Kidney (tissue), 14 donors: Measurements from ENCODE around the gene DCUN1D3. TPM values are rescaled to one million over a fixed set of nuclear protein-coding genes. Genes with fewer than 3 reads are reported as not detected.

Source experiments
- DNase-seq, 5 donors: peaks; one replicate each; pipeline ENCODE4 v3.0.0-alpha.2; 2013 to 2020
- FAIRE-seq: peaks from 2 replicates; lab custom pipeline; 2012; peaks lifted over from hg19 to GRCh38; lab: Jason Lieb, UNC
- H3K27ac ChIP-seq, 2 donors: one replicate each; pipeline ENCODE4 v1.7.0; 2013; ENCODE audit warnings: low read depth in 2 of 2, low read length in 2 of 2, inconsistent platforms in 1 of 2
- H3K27me3 ChIP-seq: one replicate; pipeline ENCODE4 v1.7.1; 2013; ENCODE audit warnings: low read length, inconsistent platforms; ENCODE audit not compliant: control insufficient read depth, insufficient read depth
- H3K36me3 ChIP-seq, 3 donors: one replicate each; pipeline versions ENCODE4 v1.7.0 to v1.7.1; 2013; ENCODE audit warnings: low read length in 3 of 3, control low read depth in 1 of 3, inconsistent platforms in 1 of 3; ENCODE audit not compliant: insufficient read depth in 3 of 3, control insufficient read depth in 2 of 3
- H3K4me1 ChIP-seq, 3 donors: one replicate each; pipeline versions ENCODE4 v1.7.0 to v1.7.1; 2013; ENCODE audit warnings: low read length in 3 of 3, inconsistent platforms in 1 of 3, low read depth in 1 of 3; ENCODE audit not compliant: control insufficient read depth in 2 of 3, insufficient read depth in 2 of 3
- H3K4me3 ChIP-seq, 3 donors: one replicate each; pipeline versions ENCODE4 v1.7.0 to v1.8.1; 2013; ENCODE audit warnings: low read length in 3 of 3, control low read depth in 1 of 3, inconsistent platforms in 1 of 3
- H3K9ac ChIP-seq, 3 donors: one replicate each; pipeline versions ENCODE4 v1.7.0 to v1.7.1; 2013; ENCODE audit warnings: low read length in 3 of 3, control low read depth in 1 of 3, inconsistent platforms in 1 of 3
- H3K9me3 ChIP-seq, 3 donors: one replicate each; pipeline versions ENCODE4 v1.7.0 to v1.7.1; 2013; ENCODE audit warnings: low read length in 3 of 3, control low read depth in 1 of 3, inconsistent platforms in 1 of 3; ENCODE audit not compliant: control insufficient read depth in 2 of 3, insufficient read depth in 1 of 3
- CTCF ChIP-seq: IDR thresholded peaks from 3 replicates; pipeline ENCODE4 v1.5.1; 2012; ENCODE audit warnings: mild to moderate bottlenecking, moderate library complexity, borderline replicate concordance; ENCODE audit not compliant: insufficient read depth; ENCODE audit errors: extremely low read depth
- intact Hi-C: fragments of 100-400 bp; cut with DNase I; formaldehyde crosslinking; loops from one replicate; pipeline ENCODE4 v1.11.1; 2022
- polyA plus RNA-seq: library from polyadenylated mRNA; stranded (reverse); fragments of 350-450 nt; fragmentation: Illumina TruSeq; extraction: RNeasy Lipid Tissue Mini Kit (QIAGEN cat#74804); gene quantifications from one replicate; pipeline ENCODE4 v1.2.3, GENCODE V29; 2014; ENCODE audit warnings: low read depth, low replicate concordance; ENCODE audit not compliant: insufficient read depth
- total RNA-seq: library from RNA; stranded (reverse); fragmentation: NEBNext Ultra II Directional; extraction: Animal tissue kit (Norgen Biotek cat#: 25700); gene quantifications from one replicate; pipeline ENCODE4 v1.2.1, GENCODE V29; 2021
- donor health status: control.
- donor health status: control.
- donor health status: control.
- donor health status: control.
- donor health status: control.
- donor health status: DM: yes; HTN: yes; CAD: no.
- donor health status: Normal renal cell carcinoma (clear cell type).

Gene DCUN1D3
- total and polyA plus RNA-seq, 2 donors from 2014 or later = 3.5 to 16.3 TPM

- H3K36me3 ChIP-seq = no peaks in the 10 kb centered on the region
- DNase-seq (no peak), FAIRE-seq (no peak)
- intact Hi-C loops = no loop called here
- no peaks in the 10 kb centered on the region for H3K27me3 ChIP-seq
- H3K27ac ChIP-seq = no peak overlapping the region
- no peaks in the 10 kb centered on the region for H3K4me1 ChIP-seq
- no peaks in the 10 kb centered on the region for H3K9me3 ChIP-seq
- no peak overlapping the region for H3K4me3 ChIP-seq
- no peak for TF ChIP-seq CTCF
- no peak overlapping the region for H3K9ac ChIP-seq
These were observed 41.4 kb upstream of the DCUN1D3 start for GRCh38 chr16:20941636-20941926.

GRCh38 chr16:20940871-20941635, 40.9 kb upstream of the DCUN1D3 start:
- no peak overlapping the region for H3K9ac ChIP-seq
- FAIRE-seq = no peak
- no peaks in the 10 kb centered on the region for H3K4me1 ChIP-seq
- no peak overlapping the region for H3K27ac ChIP-seq
- no peaks in the 10 kb centered on the region for H3K27me3 ChIP-seq
- DNase-seq = no peak
- intact Hi-C loops = no loop called here
- TF ChIP-seq CTCF = no peak
- no peaks in the 10 kb centered on the region for H3K9me3 ChIP-seq
- H3K36me3 ChIP-seq = no peaks in the 10 kb centered on the region
- H3K4me3 ChIP-seq = no peak overlapping the region

- DNase-seq = no peak
- Histone ChIP-seq H3K4me3 (no peak overlapping the region), H3K27ac (no peak overlapping the region), H3K4me1 (no peaks in the 10 kb centered on the region), H3K9ac (no peak overlapping the region), H3K36me3 (no peaks in the 10 kb centered on the region), H3K27me3 (no peaks in the 10 kb centered on the region), H3K9me3 (no peaks in the 10 kb centered on the region)
- TF ChIP-seq CTCF = no peak
- intact Hi-C loops = no loop called here
- FAIRE-seq = no peak
These were observed 39.5 kb upstream of the DCUN1D3 start for GRCh38 chr16:20939611-20940010.

GRCh38 chr16:20938426-20938825, 38.3 kb upstream of the DCUN1D3 start:
- intact Hi-C loops = no loop called here
- no peak overlapping the region for H3K27ac ChIP-seq
- no peak overlapping the region for H3K9ac ChIP-seq
- no peaks in the 10 kb centered on the region for H3K27me3 ChIP-seq
- FAIRE-seq (no peak), DNase-seq (no peak)
- TF ChIP-seq CTCF = no peak
- H3K9me3 ChIP-seq = no peaks in the 10 kb centered on the region
- no peaks in the 10 kb centered on the region for H3K4me1 ChIP-seq
- no peaks in the 10 kb centered on the region for H3K36me3 ChIP-seq
- no peak overlapping the region for H3K4me3 ChIP-seq
